ENCODE results near the gene GALNT2. TPM values are rescaled to one million over a fixed set of nuclear protein-coding genes. Genes with fewer than 3 reads are reported as not detected.

GALNT2 gene
- total RNA-seq, 1 experiment from 2014 or later, result 114 TPM

GRCh38 chr1:230067871-230068620 lies 1.0 kb downstream of the GALNT2 start:
- H3K27ac Mint-ChIP-seq (ENCODE audit: low read depth, unreplicated experiment), result peak overlapping the region; percentile 59

GRCh38 chr1:230068621-230068873 lies 1.5 kb downstream of the GALNT2 start:
- POLR2A ChIA-PET, result interaction anchor here (0.7 to 7.5 kb wide), 12 partner anchors 10 to 510 kb away, joined by 3 to 166 read pairs (median 6); partner anchors contain the start of genes ABCB10, TAF5L and URB2
- BruUV-seq (replicated peaks), result no TSS peak
- H3K27ac Mint-ChIP-seq (ENCODE audit: low read depth, unreplicated experiment), result peak overlapping the region; percentile 59

More at GRCh38 chr1:230067871-230068620, 1.0 kb downstream of the GALNT2 start:
- Mint-ChIP-seq H3K36me3 (ENCODE audit: insufficient read depth, unreplicated experiment) (no peaks in the 10 kb centered on the region), H3K4me3 (ENCODE audit: unreplicated experiment) (peak overlapping the region; percentile 91), H3K27me3 (ENCODE audit: insufficient read depth, unreplicated experiment) (no peaks in the 10 kb centered on the region), H3K4me1 (ENCODE audit: insufficient read depth, unreplicated experiment) (peaks cover 43% of the 10 kb centered on the region), H3K9me3 (ENCODE audit: unreplicated experiment) (no peaks in the 10 kb centered on the region)
- CTCF ChIA-PET, result interaction anchor here (0.5 to 4.7 kb wide), 7 partner anchors 11 to 435 kb away, joined by 3 to 82 read pairs (median 5); no protein-coding TSS in a partner anchor
- DNase-seq (ENCODE audit: unreplicated experiment), result peak; percentile 60
- TF ChIP-seq CTCF (IDR thresholded peaks at IDR 0.05; ENCODE audit: unreplicated experiment), result peak; percentile 6
- no TSS peak for BruUV-seq (replicated peaks)
- POLR2A ChIA-PET, result interaction anchor here (0.7 to 7.5 kb wide), 12 partner anchors 11 to 509 kb away, joined by 3 to 166 read pairs (median 6); partner anchors contain the start of genes ABCB10, TAF5L and URB2
- intact Hi-C loops (cut with micrococcal nuclease), result loop anchor here (1.0 to 5.0 kb wide), 11 partner anchors 16 to 407 kb away; no protein-coding TSS in a partner anchor

GRCh38 chr1:230068952-230069684 lies 2.1 kb downstream of the GALNT2 start:
- ChIA-PET POLR2A (interaction anchor here (0.6 to 7.5 kb wide), 20 partner anchors 10 to 1351 kb away, joined by 3 to 166 read pairs (median 3); partner anchors contain the start of genes ABCB10, TAF5L and URB2), CTCF (interaction anchor here (0.5 to 4.7 kb wide), 14 partner anchors 10 to 425 kb away, joined by 3 to 82 read pairs (median 4); no protein-coding TSS in a partner anchor)
- no peak for TF ChIP-seq CTCF (IDR thresholded peaks at IDR 0.05; ENCODE audit: unreplicated experiment)
- H3K36me3 Mint-ChIP-seq (ENCODE audit: insufficient read depth, unreplicated experiment), result no peaks in the 10 kb centered on the region
- intact Hi-C loops (cut with micrococcal nuclease), result loop anchor here (2.0 to 5.0 kb wide), 6 partner anchors 36 to 242 kb away; no protein-coding TSS in a partner anchor
- peak overlapping the region; percentile 91 for H3K4me3 Mint-ChIP-seq (ENCODE audit: unreplicated experiment)
- no peaks in the 10 kb centered on the region for H3K9me3 Mint-ChIP-seq (ENCODE audit: unreplicated experiment)
- no peaks in the 10 kb centered on the region for H3K27me3 Mint-ChIP-seq (ENCODE audit: insufficient read depth, unreplicated experiment)
- BruUV-seq (replicated peaks), result TSS peak; percentile 31
- peak overlapping the region; percentile 59 for H3K27ac Mint-ChIP-seq (ENCODE audit: low read depth, unreplicated experiment)
- peak; percentile 62 for DNase-seq (ENCODE audit: unreplicated experiment)
- H3K4me1 Mint-ChIP-seq (ENCODE audit: insufficient read depth, unreplicated experiment), result peaks cover 53% of the 10 kb centered on the region

More at GRCh38 chr1:230068621-230068873, 1.5 kb downstream of the GALNT2 start:
- DNase-seq (ENCODE audit: unreplicated experiment), result peak; percentile 43
- no peaks in the 10 kb centered on the region for H3K9me3 Mint-ChIP-seq (ENCODE audit: unreplicated experiment)
- no peaks in the 10 kb centered on the region for H3K36me3 Mint-ChIP-seq (ENCODE audit: insufficient read depth, unreplicated experiment)
- peaks cover 48% of the 10 kb centered on the region for H3K4me1 Mint-ChIP-seq (ENCODE audit: insufficient read depth, unreplicated experiment)
- TF ChIP-seq CTCF (IDR thresholded peaks at IDR 0.05; ENCODE audit: unreplicated experiment), result no peak
- CTCF ChIA-PET, result interaction anchor here (0.5 to 4.7 kb wide), 8 partner anchors 10 to 436 kb away, joined by 3 to 82 read pairs (median 4); no protein-coding TSS in a partner anchor
- H3K27me3 Mint-ChIP-seq (ENCODE audit: insufficient read depth, unreplicated experiment), result no peaks in the 10 kb centered on the region
- H3K4me3 Mint-ChIP-seq (ENCODE audit: unreplicated experiment), result peak overlapping the region; percentile 91
- intact Hi-C loops (cut with micrococcal nuclease), result loop anchor here (2.0 to 5.0 kb wide), 6 partner anchors 36 to 242 kb away; no protein-coding TSS in a partner anchor
